Measurements from ENCODE around the gene PSD4.

The PSD4 gene

DNA sequence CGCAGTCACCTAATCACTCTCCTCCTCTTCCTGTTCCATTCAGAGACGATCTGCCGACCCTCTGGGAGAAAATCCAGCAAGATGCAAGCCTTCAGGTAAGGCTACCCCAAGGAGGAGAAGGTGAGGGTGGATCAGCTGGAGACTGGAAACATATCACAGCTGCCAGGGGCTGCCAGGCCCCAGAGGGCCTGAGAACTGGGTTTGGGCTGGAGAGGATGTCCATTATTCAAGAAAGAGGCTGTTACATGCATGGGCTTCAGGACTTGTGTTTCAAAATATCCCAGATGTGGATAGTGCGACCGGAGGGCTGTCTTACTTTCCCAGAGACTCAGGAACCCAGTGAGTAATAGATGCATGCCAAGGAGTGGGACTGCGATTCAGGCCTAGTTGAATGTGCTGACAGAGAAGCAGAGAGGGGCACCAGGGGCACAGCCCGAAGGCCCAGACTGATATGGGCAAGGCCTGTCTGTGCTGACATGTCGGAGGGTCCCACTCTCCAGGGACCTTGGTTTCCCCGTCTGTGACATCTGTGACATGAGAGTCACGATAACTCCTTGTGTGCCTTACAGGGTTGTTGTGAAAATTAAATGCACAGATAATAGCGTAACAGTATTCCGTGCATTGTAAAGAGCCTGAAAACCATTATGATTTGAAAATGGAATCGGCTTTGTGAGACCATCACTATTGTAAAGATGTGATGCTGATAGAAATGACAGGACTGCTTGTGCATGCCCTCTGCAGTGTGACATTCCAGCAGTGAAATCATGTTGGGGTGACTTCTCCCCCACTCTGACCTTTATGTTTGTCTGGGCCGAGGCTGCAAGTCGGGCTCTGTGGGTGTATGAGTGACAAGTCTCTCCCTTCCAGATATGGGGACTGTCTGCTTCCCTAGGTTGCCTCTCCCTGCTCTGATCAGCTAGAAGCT is 45.9 kb upstream of the PSD4 start:
- H3K27ac ChIP-seq = no peak overlapping the region
- DNase-seq = no peak
- H3K36me3 ChIP-seq = no peaks in the 10 kb centered on the region
- no peaks in the 10 kb centered on the region for H3K9me3 ChIP-seq (ENCODE audit: severe bottlenecking)
- TF ChIP-seq, protein P1, sequence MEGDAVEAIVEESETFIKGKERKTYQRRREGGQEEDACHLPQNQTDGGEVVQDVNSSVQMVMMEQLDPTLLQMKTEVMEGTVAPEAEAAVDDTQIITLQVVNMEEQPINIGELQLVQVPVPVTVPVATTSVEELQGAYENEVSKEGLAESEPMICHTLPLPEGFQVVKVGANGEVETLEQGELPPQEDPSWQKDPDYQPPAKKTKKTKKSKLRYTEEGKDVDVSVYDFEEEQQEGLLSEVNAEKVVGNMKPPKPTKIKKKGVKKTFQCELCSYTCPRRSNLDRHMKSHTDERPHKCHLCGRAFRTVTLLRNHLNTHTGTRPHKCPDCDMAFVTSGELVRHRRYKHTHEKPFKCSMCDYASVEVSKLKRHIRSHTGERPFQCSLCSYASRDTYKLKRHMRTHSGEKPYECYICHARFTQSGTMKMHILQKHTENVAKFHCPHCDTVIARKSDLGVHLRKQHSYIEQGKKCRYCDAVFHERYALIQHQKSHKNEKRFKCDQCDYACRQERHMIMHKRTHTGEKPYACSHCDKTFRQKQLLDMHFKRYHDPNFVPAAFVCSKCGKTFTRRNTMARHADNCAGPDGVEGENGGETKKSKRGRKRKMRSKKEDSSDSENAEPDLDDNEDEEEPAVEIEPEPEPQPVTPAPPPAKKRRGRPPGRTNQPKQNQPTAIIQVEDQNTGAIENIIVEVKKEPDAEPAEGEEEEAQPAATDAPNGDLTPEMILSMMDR (IDR thresholded peaks at IDR 0.05; ENCODE audit: low read depth, low read length) = no peak
- H3K27me3 ChIP-seq (ENCODE audit: insufficient read depth, low read depth, severe bottlenecking) = no peaks in the 10 kb centered on the region
- no peak overlapping the region for H3K4me3 ChIP-seq (ENCODE audit: low read depth, low read length)

DNA sequence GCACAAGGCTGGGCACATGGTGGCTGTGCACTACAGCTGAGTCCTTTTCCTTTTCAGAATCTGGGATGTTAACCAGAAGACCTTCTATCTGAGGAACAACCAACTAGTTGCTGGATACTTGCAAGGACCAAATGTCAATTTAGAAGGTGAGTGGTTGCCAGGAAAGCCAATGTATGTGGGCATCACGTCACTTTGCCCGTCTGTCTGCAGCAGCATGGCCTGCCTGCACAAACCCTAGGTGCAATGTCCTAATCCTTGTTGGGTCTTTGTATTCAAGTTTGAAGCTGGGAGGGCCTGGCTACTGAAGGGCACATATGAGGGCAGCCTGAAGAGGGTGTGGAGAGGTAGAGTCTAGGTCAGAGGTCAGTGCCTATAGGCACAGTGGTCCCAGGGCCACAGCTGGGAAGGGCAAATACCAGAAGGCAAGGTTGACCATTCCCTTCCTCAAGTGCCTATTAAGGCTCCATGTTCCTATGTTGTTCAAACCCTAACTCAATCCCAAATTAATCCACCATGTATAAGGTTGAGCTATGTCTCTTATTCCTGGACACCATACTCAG is 44.2 kb upstream of the PSD4 start:
- DNase-seq = no peak
- TF ChIP-seq, protein P1 (IDR thresholded peaks at IDR 0.05; ENCODE audit: low read depth, low read length) = no peak
- Histone ChIP-seq H3K36me3 (no peaks in the 10 kb centered on the region), H3K4me3 (ENCODE audit: low read depth, low read length) (no peak overlapping the region), H3K9me3 (ENCODE audit: severe bottlenecking) (no peaks in the 10 kb centered on the region), H3K27ac (no peak overlapping the region), H3K27me3 (ENCODE audit: insufficient read depth, low read depth, severe bottlenecking) (no peaks in the 10 kb centered on the region)

DNA sequence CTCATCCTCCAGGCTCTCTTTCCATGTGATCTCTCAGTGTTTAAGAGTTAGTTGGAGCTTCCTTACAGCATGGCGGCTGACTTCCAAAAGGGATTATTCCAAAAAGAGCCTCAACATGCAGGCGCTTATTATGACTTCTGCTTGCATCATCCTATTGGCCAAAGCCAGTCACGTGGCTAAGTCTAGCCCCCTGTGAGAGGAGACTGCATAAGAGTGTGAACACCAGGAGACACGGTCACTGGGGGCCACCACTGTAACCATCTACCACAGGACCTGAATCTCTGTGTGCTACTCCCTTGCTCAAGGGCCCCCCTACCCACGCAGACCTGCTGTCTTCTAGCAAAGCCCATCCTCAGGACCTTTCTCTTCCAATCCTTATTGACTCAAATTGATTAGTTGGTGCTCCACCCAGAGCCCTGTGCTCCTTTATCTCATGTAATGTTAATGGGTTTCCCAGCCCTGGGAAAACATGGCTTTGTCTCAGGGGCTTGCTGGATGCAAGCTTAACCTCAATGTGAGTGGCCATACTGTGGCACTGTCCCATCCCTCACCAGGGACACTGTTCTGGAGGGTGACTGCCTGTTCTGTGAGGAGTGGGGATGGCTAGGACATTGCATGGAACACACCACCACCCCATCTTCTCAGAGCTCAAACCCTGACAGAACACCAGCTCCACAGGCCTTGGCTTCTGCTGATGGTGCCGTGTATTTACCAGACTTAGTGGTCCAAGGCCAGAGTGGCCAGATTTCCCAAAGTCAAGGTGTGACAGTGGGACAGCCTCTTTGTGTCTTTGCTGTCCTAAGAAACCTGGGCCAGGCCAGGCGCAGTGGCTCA is 42.2 kb upstream of the PSD4 start:
- Histone ChIP-seq H3K27ac (no peak overlapping the region), H3K36me3 (no peaks in the 10 kb centered on the region), H3K27me3 (ENCODE audit: insufficient read depth, low read depth, severe bottlenecking) (no peaks in the 10 kb centered on the region), H3K4me3 (ENCODE audit: low read depth, low read length) (no peak overlapping the region), H3K9me3 (ENCODE audit: severe bottlenecking) (no peaks in the 10 kb centered on the region)
- TF ChIP-seq, protein P1 (IDR thresholded peaks at IDR 0.05; ENCODE audit: low read depth, low read length) = no peak
- DNase-seq = no peak

DNA sequence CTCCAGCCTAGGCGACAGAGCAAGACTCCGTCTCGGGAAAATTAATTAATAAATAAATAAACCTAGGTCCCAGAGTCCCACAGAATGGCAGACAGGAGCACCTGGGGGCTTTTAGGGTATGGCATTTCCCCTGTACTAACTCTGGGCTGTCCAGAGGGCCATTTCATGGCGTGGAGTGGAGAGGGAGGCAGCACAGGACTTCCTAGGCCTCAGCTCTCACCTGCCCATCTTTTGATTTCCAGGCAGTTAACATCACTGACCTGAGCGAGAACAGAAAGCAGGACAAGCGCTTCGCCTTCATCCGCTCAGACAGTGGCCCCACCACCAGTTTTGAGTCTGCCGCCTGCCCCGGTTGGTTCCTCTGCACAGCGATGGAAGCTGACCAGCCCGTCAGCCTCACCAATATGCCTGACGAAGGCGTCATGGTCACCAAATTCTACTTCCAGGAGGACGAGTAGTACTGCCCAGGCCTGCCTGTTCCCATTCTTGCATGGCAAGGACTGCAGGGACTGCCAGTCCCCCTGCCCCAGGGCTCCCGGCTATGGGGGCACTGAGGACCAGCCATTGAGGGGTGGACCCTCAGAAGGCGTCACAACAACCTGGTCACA is 41.3 kb upstream of the PSD4 start:
- TF ChIP-seq, protein P1 (IDR thresholded peaks at IDR 0.05; ENCODE audit: low read depth, low read length) = no peak
- DNase-seq = no peak
- Histone ChIP-seq H3K36me3 (no peaks in the 10 kb centered on the region), H3K4me3 (ENCODE audit: low read depth, low read length) (no peak overlapping the region), H3K9me3 (ENCODE audit: severe bottlenecking) (no peaks in the 10 kb centered on the region), H3K27ac (no peak overlapping the region), H3K27me3 (ENCODE audit: insufficient read depth, low read depth, severe bottlenecking) (no peaks in the 10 kb centered on the region)

DNA sequence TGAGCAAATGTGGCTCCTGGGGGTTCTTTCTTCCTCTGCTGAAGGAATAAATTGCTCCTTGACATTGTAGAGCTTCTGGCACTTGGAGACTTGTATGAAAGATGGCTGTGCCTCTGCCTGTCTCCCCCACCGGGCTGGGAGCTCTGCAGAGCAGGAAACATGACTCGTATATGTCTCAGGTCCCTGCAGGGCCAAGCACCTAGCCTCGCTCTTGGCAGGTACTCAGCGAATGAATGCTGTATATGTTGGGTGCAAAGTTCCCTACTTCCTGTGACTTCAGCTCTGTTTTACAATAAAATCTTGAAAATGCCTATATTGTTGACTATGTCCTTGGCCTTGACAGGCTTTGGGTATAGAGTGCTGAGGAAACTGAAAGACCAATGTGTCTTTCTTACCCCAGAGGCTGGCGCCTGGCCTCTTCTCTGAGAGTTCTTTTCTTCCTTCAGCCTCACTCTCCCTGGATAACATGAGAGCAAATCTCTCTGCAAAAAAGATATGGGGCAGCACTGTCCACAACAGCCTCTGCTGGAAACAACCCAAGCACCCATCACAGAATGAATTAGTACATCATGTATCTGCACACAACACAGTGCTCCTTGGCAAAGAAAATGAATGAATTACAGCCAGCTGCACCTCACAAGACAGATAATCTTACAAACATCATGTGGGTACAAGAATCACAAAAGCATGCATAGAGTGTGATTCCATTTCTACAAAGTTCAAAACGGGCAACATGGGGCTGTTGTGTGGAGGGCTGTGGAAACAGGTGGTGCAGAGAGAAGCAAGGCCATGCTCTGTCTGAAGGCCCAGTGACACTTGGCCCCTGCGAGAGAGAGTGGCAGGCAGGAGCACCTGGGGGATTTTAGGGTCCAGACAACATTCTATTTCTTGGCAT is 39.8 kb upstream of the PSD4 start:
- H3K27ac ChIP-seq = no peak overlapping the region
- H3K27me3 ChIP-seq (ENCODE audit: insufficient read depth, low read depth, severe bottlenecking) = no peaks in the 10 kb centered on the region
- DNase-seq = no peak
- TF ChIP-seq, protein P1 (IDR thresholded peaks at IDR 0.05; ENCODE audit: low read depth, low read length) = no peak
- no peaks in the 10 kb centered on the region for H3K9me3 ChIP-seq (ENCODE audit: severe bottlenecking)
- H3K4me3 ChIP-seq (ENCODE audit: low read depth, low read length) = no peak overlapping the region
- no peaks in the 10 kb centered on the region for H3K36me3 ChIP-seq
